GM23338 (cell line): ENCODE results near the gene SCAF8. TPM values are rescaled to one million over a fixed set of nuclear protein-coding genes. Genes with fewer than 3 reads are reported as not detected.

Experiments
- ATAC-seq: fragments of 200-7000 bp; cut with Tn5 transposase; 3 replicates; pipeline ENCODE4 v1.9.1; 2020
- DNase-seq: peaks from one replicate; pipeline ENCODE4 v3.0.0-alpha.2; 2015; ENCODE audit warnings: low spot score
- H2AFZ ChIP-seq: fragments of 200-600 bp; sonication (generic); 2 replicates; pipeline ENCODE4 v1.8.0; 2016; ENCODE audit warnings: antibody characterized with exemption, mild to moderate bottlenecking, moderate library complexity
- H3F3A ChIP-seq: fragments of 200-600 bp; sonication (generic); replicated peaks from 2 replicates; pipeline ENCODE4 v1.8.0; 2017; ENCODE audit warnings: antibody characterized with exemption, mixed run types, low read depth
- H3K27ac ChIP-seq: fragments of 200-600 bp; sonication (generic); 2 replicates; pipeline ENCODE4 v1.6.1; 2016; ENCODE audit warnings: low read depth
- H3K27me3 ChIP-seq: fragments of 200-600 bp; sonication (generic); 2 replicates; pipeline ENCODE4 v1.8.0; 2016; ENCODE audit warnings: mild to moderate bottlenecking, mixed run types, moderate library complexity; ENCODE audit not compliant: insufficient read depth
- H3K36me3 ChIP-seq: fragments of 200-600 bp; sonication (generic); 2 replicates; pipeline ENCODE4 v1.8.0; 2016; ENCODE audit warnings: mild to moderate bottlenecking; ENCODE audit not compliant: insufficient read depth
- H3K4me1 ChIP-seq: fragments of 200-600 bp; sonication (generic); 2 replicates; pipeline ENCODE4 v1.8.0; 2016; ENCODE audit warnings: mild to moderate bottlenecking, moderate library complexity; ENCODE audit not compliant: insufficient read depth
- H3K4me2 ChIP-seq: fragments of 200-600 bp; sonication (generic); 2 replicates; pipeline ENCODE4 v1.7.1; 2017; ENCODE audit warnings: mixed run types
- H3K4me3 ChIP-seq: fragments of 200-600 bp; sonication (generic); 2 replicates; pipeline ENCODE4 v1.6.1; 2016; ENCODE audit warnings: mixed run types
- H3K79me2 ChIP-seq: fragments of 200-600 bp; sonication (generic); replicated peaks from 2 replicates; pipeline ENCODE4 v1.8.0; 2017; ENCODE audit warnings: mild to moderate bottlenecking; ENCODE audit not compliant: insufficient read depth
- H3K9me2 ChIP-seq: fragments of 200-600 bp; sonication (generic); 2 replicates; pipeline ENCODE4 v1.8.0; 2017; ENCODE audit not compliant: insufficient read depth
- H4K20me1 ChIP-seq: fragments of 200-600 bp; sonication (generic); replicated peaks from 2 replicates; pipeline ENCODE4 v1.8.0; 2017; ENCODE audit warnings: mild to moderate bottlenecking; ENCODE audit not compliant: insufficient read depth
- H3K27ac Mint-ChIP-seq: 2 replicates; pipeline ENCODE4 v1.8.0; 2020; ENCODE audit warnings: inconsistent platforms, mild to moderate bottlenecking, moderate library complexity, mixed read lengths
- H3K27me3 Mint-ChIP-seq: 3 replicates; pipeline ENCODE4 v1.8.0; 2022; ENCODE audit warnings: low read depth, mild to moderate bottlenecking, moderate library complexity, mixed read lengths, inconsistent platforms; ENCODE audit not compliant: insufficient read depth, poor library complexity
- H3K36me3 Mint-ChIP-seq: 3 replicates; pipeline ENCODE4 v1.8.0; 2021; ENCODE audit warnings: low read depth, mild to moderate bottlenecking, inconsistent platforms, moderate library complexity, mixed read lengths
- H3K4me1 Mint-ChIP-seq: 3 replicates; pipeline ENCODE4 v1.8.0; 2020; ENCODE audit warnings: mild to moderate bottlenecking, inconsistent platforms, mixed read lengths
- H3K4me3 Mint-ChIP-seq: 3 replicates; pipeline ENCODE4 v1.8.0; 2021; ENCODE audit warnings: moderate library complexity, mild to moderate bottlenecking, inconsistent platforms, mixed read lengths
- H3K9me3 Mint-ChIP-seq: 3 replicates; pipeline ENCODE4 v1.8.0; 2020; ENCODE audit warnings: moderate library complexity, mild to moderate bottlenecking, inconsistent platforms, mixed read lengths
- CREB1 ChIP-seq: fragments of 250-450 bp; sonication (Bioruptor Pico); IDR thresholded peaks from 2 replicates; pipeline ENCODE4 v1.5.0; 2020; ENCODE audit warnings: low read depth, mild to moderate bottlenecking, moderate library complexity
- CTCF ChIP-seq, 2 experiments: fragments of 200-600 bp in 1 of 2; sonication (generic) in 1 of 2; conservative IDR thresholded peaks; 2 replicates each; pipeline versions ENCODE4 v1.5.1 to v1.6.1; 2016 to 2017; ENCODE audit warnings: antibody characterized with exemption in 2 of 2, low read depth in 2 of 2, mild to moderate bottlenecking in 2 of 2, moderate library complexity in 1 of 2
- ETS1 ChIP-seq: IDR thresholded peaks from 2 replicates; pipeline ENCODE4 v1.6.1; 2016; ENCODE audit warnings: antibody characterized with exemption
- EZH2 ChIP-seq: fragments of 200-600 bp; sonication (generic); IDR thresholded peaks from one replicate; pipeline ENCODE4 v1.8.0; 2017; ENCODE audit warnings: antibody characterized with exemption, mild to moderate bottlenecking, low read depth; ENCODE audit not compliant: unreplicated experiment
- EZH2phosphoT487 ChIP-seq: fragments of 200-600 bp; sonication (generic); IDR thresholded peaks from one replicate; pipeline ENCODE4 v1.8.1; 2018; ENCODE audit warnings: antibody characterized with exemption; ENCODE audit not compliant: unreplicated experiment
- JUNB ChIP-seq: IDR thresholded peaks from one replicate; pipeline ENCODE4 v1.6.1; 2016; ENCODE audit warnings: antibody characterized with exemption; ENCODE audit not compliant: unreplicated experiment
- NANOG ChIP-seq: IDR thresholded peaks from 2 replicates; pipeline ENCODE4 v1.6.1; 2016; ENCODE audit warnings: antibody characterized with exemption, borderline replicate concordance
- POLR2AphosphoS5 ChIP-seq: IDR thresholded peaks from 2 replicates; pipeline ENCODE4 v1.6.1; 2016; ENCODE audit warnings: antibody characterized with exemption, low read depth
- REST ChIP-seq: IDR thresholded peaks from one replicate; pipeline ENCODE4 v1.6.1; 2018; ENCODE audit warnings: antibody characterized with exemption; ENCODE audit not compliant: unreplicated experiment
- STAT1 ChIP-seq: IDR thresholded peaks from one replicate; pipeline ENCODE4 v1.6.1; 2016; ENCODE audit warnings: antibody characterized with exemption; ENCODE audit not compliant: unreplicated experiment
- ZNF114 ChIP-seq: fragments of 250-450 bp; sonication (Bioruptor Pico); IDR thresholded peaks from 2 replicates; pipeline ENCODE4 v1.5.0; 2020; ENCODE audit warnings: mild to moderate bottlenecking, moderate library complexity
- ZNF331 ChIP-seq: fragments of 250-450 bp; sonication (Bioruptor Pico); IDR thresholded peaks from 2 replicates; pipeline ENCODE4 v1.5.0; 2020; ENCODE audit warnings: low read depth, mild to moderate bottlenecking, moderate library complexity
- polyA plus RNA-seq: library from polyadenylated mRNA; unstranded; fragments of >200 nt; fragmentation: Nextera tagmentation; extraction: Ambion mirVana; gene quantifications from 2 replicates; pipeline ENCODE4 v1.2.1, GENCODE V29; 2016
- total RNA-seq: library from RNA; depleted of rRNA; stranded (reverse); fragments of >200 nt; shearing (Covaris generic); gene quantifications from 2 replicates; pipeline ENCODE4 v1.2.3, GENCODE V29; 2014
- TF ChIP-seq, protein P1 (sequence below): fragments of 250-450 bp; sonication (Bioruptor Pico); IDR thresholded peaks from 2 replicates; pipeline ENCODE4 v1.5.0; 2020; ENCODE audit warnings: mild to moderate bottlenecking, moderate library complexity

Gene SCAF8
- total and polyA plus RNA-seq, 2 experiments from 2014 or later: 13.8 to 37.9 TPM

GRCh38 chr6:154765273-154765672 lies 32.1 kb downstream of the SCAF8 start:
- no peak for DNase-seq
- H3K79me2 ChIP-seq: peaks cover 100% of the 10 kb centered on the region
- H3K36me3 Mint-ChIP-seq: peaks cover 3% of the 10 kb centered on the region; the same call in 1 of the 3 replicates
- no peak overlapping the region for H3K4me2 ChIP-seq
- H3K4me3 Mint-ChIP-seq: no peak overlapping the region
- H4K20me1 ChIP-seq: peaks cover 51% of the 10 kb centered on the region
- no peak overlapping the region for H2AFZ ChIP-seq
- peaks cover 19% of the 10 kb centered on the region for H3K4me1 ChIP-seq
- H3K27ac Mint-ChIP-seq: no peak overlapping the region
- no peaks in the 10 kb centered on the region; the same call in 1 of the 2 replicates for H3K9me2 ChIP-seq
- peaks cover 2% of the 10 kb centered on the region for H3K27me3 Mint-ChIP-seq
- H3K4me3 ChIP-seq: no peak overlapping the region
- H3F3A ChIP-seq: no peaks in the 10 kb centered on the region
- no peak for TF ChIP-seq REST
- no peak for TF ChIP-seq ETS1
- TF ChIP-seq CREB1 (CRISPR knock-in tag): no peak
- TF ChIP-seq STAT1: no peak
- no peak for TF ChIP-seq NANOG
- no peak for TF ChIP-seq EZH2
- TF ChIP-seq, protein P1, sequence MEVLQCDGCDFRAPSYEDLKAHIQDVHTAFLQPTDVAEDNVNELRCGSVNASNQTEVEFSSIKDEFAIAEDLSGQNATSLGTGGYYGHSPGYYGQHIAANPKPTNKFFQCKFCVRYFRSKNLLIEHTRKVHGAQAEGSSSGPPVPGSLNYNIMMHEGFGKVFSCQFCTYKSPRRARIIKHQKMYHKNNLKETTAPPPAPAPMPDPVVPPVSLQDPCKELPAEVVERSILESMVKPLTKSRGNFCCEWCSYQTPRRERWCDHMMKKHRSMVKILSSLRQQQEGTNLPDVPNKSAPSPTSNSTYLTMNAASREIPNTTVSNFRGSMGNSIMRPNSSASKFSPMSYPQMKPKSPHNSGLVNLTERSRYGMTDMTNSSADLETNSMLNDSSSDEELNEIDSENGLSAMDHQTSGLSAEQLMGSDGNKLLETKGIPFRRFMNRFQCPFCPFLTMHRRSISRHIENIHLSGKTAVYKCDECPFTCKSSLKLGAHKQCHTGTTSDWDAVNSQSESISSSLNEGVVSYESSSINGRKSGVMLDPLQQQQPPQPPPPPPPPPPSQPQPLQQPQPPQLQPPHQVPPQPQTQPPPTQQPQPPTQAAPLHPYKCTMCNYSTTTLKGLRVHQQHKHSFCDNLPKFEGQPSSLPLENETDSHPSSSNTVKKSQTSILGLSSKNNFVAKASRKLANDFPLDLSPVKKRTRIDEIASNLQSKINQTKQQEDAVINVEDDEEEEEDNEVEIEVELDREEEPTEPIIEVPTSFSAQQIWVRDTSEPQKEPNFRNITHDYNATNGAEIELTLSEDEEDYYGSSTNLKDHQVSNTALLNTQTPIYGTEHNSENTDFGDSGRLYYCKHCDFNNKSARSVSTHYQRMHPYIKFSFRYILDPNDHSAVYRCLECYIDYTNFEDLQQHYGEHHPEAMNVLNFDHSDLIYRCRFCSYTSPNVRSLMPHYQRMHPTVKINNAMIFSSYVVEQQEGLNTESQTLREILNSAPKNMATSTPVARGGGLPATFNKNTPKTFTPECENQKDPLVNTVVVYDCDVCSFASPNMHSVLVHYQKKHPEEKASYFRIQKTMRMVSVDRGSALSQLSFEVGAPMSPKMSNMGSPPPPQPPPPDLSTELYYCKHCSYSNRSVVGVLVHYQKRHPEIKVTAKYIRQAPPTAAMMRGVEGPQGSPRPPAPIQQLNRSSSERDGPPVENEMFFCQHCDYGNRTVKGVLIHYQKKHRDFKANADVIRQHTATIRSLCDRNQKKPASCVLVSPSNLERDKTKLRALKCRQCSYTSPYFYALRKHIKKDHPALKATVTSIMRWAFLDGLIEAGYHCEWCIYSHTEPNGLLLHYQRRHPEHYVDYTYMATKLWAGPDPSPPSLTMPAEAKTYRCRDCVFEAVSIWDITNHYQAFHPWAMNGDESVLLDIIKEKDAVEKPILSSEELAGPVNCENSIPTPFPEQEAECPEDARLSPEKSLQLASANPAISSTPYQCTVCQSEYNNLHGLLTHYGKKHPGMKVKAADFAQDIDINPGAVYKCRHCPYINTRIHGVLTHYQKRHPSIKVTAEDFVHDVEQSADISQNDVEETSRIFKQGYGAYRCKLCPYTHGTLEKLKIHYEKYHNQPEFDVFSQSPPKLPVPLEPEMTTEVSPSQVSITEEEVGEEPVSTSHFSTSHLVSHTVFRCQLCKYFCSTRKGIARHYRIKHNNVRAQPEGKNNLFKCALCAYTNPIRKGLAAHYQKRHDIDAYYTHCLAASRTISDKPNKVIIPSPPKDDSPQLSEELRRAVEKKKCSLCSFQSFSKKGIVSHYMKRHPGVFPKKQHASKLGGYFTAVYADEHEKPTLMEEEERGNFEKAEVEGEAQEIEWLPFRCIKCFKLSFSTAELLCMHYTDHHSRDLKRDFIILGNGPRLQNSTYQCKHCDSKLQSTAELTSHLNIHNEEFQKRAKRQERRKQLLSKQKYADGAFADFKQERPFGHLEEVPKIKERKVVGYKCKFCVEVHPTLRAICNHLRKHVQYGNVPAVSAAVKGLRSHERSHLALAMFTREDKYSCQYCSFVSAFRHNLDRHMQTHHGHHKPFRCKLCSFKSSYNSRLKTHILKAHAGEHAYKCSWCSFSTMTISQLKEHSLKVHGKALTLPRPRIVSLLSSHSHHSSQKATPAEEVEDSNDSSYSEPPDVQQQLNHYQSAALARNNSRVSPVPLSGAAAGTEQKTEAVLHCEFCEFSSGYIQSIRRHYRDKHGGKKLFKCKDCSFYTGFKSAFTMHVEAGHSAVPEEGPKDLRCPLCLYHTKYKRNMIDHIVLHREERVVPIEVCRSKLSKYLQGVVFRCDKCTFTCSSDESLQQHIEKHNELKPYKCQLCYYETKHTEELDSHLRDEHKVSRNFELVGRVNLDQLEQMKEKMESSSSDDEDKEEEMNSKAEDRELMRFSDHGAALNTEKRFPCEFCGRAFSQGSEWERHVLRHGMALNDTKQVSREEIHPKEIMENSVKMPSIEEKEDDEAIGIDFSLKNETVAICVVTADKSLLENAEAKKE (CRISPR knock-in tag): no peak
- TF ChIP-seq EZH2phosphoT487: no peak
- TF ChIP-seq JUNB: no peak
- no peak for TF ChIP-seq POLR2AphosphoS5
- no peak for TF ChIP-seq ZNF331 (CRISPR knock-in tag)
- no peak for TF ChIP-seq CTCF (conservative IDR thresholded peaks at IDR 0.05; ENCODE audit: low read depth in 2 of 2)
- TF ChIP-seq ZNF114 (CRISPR knock-in tag): no peak
- peaks cover 48% of the 10 kb centered on the region for H3K4me1 Mint-ChIP-seq
- no peak overlapping the region for H3K27ac ChIP-seq
- H3K9me3 Mint-ChIP-seq: no peaks in the 10 kb centered on the region; the same call in 2 of the 3 replicates
- H3K27me3 ChIP-seq: no peaks in the 10 kb centered on the region
- no peaks in the 10 kb centered on the region for H3K36me3 ChIP-seq
- ATAC-seq: no peak
